Stimulated activated effector memory CD8-positive, alpha-beta T cell treated with anti-CD3 and anti-CD28 coated beads, Interleukin-12 subunit alpha, Interleukin-12 subunit beta, amount 100 ng/mL, for 72 hours (primary cell): ENCODE results near the gene CTSE.

Source experiments
- ATAC-seq: fragments of 150-1000 bp; cut with Tn5 transposase; 2 replicates; pipeline ENCODE4 v1.10.0; 2021
- DNase-seq, 2 donors: peaks; one replicate each; pipeline ENCODE4 v3.0.0; 2021 to 2022; ENCODE audit warnings: low spot score in 2 of 2
- H3K27ac Mint-ChIP-seq: one replicate; pipeline ENCODE4 v1.8.0; 2022; ENCODE audit warnings: mild to moderate bottlenecking, mixed read lengths
- H3K36me3 Mint-ChIP-seq: one replicate; pipeline ENCODE4 v1.8.0; 2022; ENCODE audit warnings: mild to moderate bottlenecking, mixed read lengths
- H3K4me1 Mint-ChIP-seq: one replicate; pipeline ENCODE4 v1.8.0; 2022; ENCODE audit warnings: mixed read lengths
- H3K4me3 Mint-ChIP-seq: one replicate; pipeline ENCODE4 v1.8.0; 2022; ENCODE audit warnings: mild to moderate bottlenecking, mixed read lengths
- H3K9me3 Mint-ChIP-seq: one replicate; pipeline ENCODE4 v1.8.0; 2022; ENCODE audit warnings: mixed read lengths

CTSE gene

DNA sequence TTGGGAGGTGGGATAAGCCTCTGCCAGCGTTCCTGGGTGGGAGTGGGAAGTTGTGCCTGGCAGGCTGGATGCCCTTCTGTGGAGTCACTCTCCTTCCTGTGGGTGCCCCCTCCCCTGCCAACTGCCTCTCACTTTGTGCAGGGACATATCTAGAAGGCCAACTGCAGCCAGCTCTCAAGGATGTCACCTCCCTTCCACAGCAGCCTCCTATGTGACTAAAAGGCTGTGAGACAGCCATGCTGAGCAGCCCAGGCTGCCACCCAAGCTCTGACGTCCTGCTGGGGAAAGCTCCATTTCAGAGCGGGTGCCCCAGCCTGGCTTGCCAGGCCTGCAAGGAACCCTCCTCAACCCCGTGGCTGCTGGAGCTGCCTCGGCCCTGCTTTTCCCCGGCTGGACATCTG, 60.9 kb downstream of the CTSE start:
- no peaks in the 10 kb centered on the region for H3K36me3 Mint-ChIP-seq
- ATAC-seq (no peak), DNase-seq (no peak)
- H3K9me3 Mint-ChIP-seq: no peaks in the 10 kb centered on the region
- H3K27ac Mint-ChIP-seq: no peak overlapping the region
- peaks cover 17% of the 10 kb centered on the region for H3K4me1 Mint-ChIP-seq
- no peak overlapping the region for H3K4me3 Mint-ChIP-seq

DNA sequence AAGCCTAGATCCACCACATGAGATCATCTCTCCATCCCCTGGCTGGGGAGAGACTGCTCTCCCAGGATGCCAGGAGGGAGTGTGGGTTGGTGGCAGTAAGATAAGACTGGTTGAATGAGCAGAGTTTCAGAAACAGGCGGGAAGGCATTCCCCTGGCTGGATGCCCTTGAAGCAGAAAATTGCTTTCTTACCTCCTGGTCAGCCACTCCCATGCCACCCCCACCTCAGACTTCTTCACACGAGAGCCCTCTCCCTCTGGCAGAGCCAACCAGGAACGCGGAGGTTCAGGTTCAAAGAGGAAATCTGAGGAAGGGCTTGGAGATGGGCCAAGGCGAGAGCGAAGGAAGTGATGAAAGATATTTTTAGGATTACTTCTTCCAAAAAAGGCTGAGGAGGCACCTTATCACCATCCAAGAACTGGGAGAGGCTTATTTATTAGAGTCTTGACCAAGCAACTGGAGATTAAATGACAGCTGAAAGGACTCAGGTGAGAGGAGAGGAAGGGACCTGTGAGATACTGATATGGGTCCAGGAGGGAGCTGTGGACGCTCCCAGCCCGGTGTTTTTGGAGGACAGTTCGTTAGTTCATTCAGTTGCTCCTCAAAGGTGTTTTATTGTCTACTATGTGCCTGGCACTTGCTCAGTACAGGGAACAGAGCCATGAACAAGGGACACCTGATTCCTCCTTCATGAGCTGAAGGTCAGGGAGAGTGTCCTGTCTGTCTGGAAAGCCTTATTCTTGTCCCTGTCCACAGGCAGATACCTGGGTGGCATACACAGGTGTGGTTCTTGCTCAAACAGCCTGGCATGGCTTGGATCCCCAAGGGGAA, 61.5 kb downstream of the CTSE start:
- peaks cover 17% of the 10 kb centered on the region for H3K4me1 Mint-ChIP-seq
- H3K4me3 Mint-ChIP-seq: no peak overlapping the region
- no peaks in the 10 kb centered on the region for H3K36me3 Mint-ChIP-seq
- ATAC-seq: no peak
- H3K27ac Mint-ChIP-seq: no peak overlapping the region
- DNase-seq: no peak
- H3K9me3 Mint-ChIP-seq: no peaks in the 10 kb centered on the region

GRCh38 chr1:205961405-205961804, 62.3 kb downstream of the CTSE start:
- DNase-seq: peak in 1 of 2 donors; percentile 55
- Mint-ChIP-seq H3K27ac (no peak overlapping the region), H3K9me3 (no peaks in the 10 kb centered on the region), H3K4me1 (peaks cover 17% of the 10 kb centered on the region), H3K36me3 (no peaks in the 10 kb centered on the region), H3K4me3 (no peak overlapping the region)
- ATAC-seq: peak; percentile 67

- Mint-ChIP-seq H3K9me3 (no peaks in the 10 kb centered on the region), H3K36me3 (no peaks in the 10 kb centered on the region), H3K4me1 (peaks cover 17% of the 10 kb centered on the region), H3K27ac (no peak overlapping the region), H3K4me3 (no peak overlapping the region)
- DNase-seq (no peak), ATAC-seq (no peak)
Observed at GRCh38 chr1:205959789-205960188, 63.9 kb downstream of the CTSE start.
